GM21390 (cell line): ENCODE results near the gene ARHGAP5.

Experiments
- ATAC-seq: cut with Tn5 transposase; IDR thresholded peaks from one replicate; pipeline ENCODE4 v1.9.1; 2021; ENCODE audit not compliant: unreplicated experiment

ARHGAP5 gene

GRCh38 chr14:32169191-32169590, 92.1 kb downstream of the ARHGAP5 start:
- no peak for ATAC-seq

GRCh38 chr14:32171469-32171868, 94.4 kb downstream of the ARHGAP5 start:
- no peak for ATAC-seq

- no peak for ATAC-seq
These were observed 106.3 kb downstream of the ARHGAP5 start for GRCh38 chr14:32183151-32184058.

DNA sequence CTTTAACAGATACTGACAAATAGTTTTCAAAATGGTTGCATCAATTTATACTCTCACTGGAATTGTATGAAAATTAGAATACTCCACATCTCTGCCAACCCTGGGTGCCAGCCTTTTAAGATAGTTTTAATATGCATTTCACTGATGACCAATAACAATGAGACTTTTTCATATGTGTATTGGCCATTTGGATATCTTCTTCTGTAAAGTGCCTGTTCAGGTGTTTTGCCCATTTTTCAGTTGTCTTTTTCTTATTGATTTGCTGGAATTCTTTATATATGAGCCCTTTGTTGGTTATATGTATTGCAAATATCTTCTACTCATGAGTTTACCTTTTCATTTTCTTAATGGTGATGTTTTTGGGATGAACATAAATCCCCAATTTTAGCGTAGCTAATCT, 108.0 kb downstream of the ARHGAP5 start:
- ATAC-seq, result no peak

DNA sequence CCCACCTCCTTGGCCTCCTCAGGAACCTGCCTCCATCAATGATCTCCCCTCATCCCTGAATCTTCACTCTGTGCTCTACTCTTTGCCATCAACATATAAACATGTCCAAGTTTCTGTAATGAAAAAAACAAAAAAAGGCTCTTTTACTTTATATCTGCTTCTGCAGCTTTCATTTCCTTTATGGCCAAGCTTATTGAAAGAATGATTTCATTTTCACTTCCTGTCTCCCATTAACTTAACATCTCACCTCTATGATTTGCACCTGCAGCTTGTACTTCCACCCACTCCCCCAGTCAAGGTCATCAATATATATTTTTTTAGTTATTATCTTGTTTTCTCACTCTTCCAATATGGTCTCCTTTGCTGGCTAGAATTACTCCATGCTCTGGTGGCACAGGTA, 109.1 kb downstream of the ARHGAP5 start:
- peak; percentile 66 for ATAC-seq

DNA sequence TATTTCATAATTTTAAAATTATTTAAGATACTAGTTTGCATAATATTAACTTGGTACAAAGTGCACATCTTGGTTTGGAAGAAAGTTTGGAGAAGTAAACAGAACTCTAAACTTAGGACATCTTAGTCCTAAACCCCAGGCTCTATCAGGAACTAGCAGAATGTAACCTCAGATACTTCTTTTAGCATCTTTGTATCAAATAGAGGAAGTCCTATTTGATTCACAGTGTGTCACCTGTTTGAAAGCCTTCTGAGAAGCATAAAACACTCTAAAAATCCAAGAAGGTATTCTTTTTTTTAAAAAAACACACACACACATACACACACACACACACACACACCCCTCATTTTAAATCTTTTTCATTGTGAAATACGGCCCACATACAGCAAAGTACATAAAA, 112.7 kb downstream of the ARHGAP5 start:
- ATAC-seq, result no peak

DNA sequence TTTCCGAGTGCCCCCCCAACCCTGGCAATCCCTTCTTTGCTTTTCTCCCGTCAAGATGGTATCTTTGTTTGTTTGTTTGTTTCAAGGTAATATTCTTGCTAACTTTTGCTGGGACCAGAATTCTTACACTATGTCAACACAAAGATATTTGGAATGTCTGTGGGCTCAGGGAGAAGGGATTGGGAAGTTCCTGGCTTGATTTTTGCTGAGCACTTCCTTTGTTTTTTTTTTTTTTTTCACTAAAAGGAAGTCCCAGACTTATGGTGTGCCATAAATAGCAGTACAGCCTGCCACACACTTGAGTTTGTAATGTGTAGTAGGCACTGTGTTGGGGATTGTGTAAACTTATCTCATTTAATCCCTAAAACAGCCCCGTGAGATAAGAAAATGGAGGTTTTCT, 113.6 kb downstream of the ARHGAP5 start:
- ATAC-seq, result no peak

GRCh38 chr14:32192712-32193373, 115.7 kb downstream of the ARHGAP5 start:
- no peak for ATAC-seq

- no peak for ATAC-seq
These were observed 116.4 kb downstream of the ARHGAP5 start for GRCh38 chr14:32193532-32193931.

DNA sequence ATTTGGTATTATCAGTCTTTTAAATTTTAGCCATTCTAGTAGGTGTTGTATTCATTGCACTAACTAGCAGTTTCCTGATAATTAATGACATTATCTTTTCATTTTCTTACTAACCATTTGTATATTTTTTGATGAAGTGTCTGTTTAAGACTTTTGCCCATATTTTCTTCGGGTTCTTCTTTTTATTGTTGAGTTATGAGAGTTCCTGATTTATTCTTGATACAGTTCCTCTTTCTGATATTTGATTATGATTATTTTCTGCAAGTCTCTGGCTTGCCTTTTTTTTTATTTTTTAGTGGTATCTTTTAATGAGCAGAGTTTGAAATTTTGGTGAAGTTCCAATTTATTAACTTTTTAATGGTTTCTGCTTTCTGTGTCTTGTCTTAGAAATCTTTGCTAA, 118.5 kb downstream of the ARHGAP5 start:
- ATAC-seq, result no peak

GRCh38 chr14:32197919-32198318, 120.8 kb downstream of the ARHGAP5 start:
- ATAC-seq, result no peak

GRCh38 chr14:32200368-32201192, 123.5 kb downstream of the ARHGAP5 start:
- ATAC-seq, result peak; percentile 27

- ATAC-seq, result peak; percentile 48
These were observed 124.2 kb downstream of the ARHGAP5 start for GRCh38 chr14:32201193-32201815.

DNA sequence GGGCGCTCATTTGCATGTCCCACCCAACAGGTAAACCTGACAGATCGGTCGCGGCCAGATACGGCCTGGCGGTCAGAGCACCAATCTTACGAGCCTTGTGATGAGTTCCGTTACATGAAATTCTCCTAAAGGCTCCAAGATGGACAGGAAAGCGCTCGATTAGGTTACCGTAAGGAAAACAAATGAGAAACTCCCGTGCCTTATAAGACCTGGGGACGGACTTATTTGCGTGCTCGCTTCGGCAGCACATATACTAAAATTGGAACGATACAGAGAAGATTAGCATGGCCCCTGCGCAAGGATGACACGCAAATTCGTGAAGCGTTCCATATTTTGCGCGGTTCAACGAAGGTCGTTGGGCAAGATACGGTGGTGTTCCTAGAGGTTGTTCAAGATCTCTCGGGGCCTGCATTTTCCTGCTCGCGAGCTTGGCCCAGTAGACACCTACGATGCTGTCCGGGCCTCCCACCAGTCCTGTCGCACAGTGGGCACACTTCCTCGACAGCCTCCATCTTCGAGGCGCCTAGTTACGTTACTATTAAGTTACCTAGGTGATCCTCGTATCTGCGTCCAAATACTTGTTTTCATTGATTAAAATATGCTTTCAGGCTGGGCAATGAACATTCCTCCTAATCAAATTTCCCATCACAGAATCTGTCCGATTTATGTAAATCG, 124.8 kb downstream of the ARHGAP5 start, which contains the start of gene RNU6-7:
Gene RNU6-7, plus strand, starts transcription at position 230 of the 675 bp plus-strand sequence.
- ATAC-seq, result no peak

- ATAC-seq, result no peak
These were observed 125.4 kb downstream of the ARHGAP5 start for GRCh38 chr14:32202491-32202997.

DNA sequence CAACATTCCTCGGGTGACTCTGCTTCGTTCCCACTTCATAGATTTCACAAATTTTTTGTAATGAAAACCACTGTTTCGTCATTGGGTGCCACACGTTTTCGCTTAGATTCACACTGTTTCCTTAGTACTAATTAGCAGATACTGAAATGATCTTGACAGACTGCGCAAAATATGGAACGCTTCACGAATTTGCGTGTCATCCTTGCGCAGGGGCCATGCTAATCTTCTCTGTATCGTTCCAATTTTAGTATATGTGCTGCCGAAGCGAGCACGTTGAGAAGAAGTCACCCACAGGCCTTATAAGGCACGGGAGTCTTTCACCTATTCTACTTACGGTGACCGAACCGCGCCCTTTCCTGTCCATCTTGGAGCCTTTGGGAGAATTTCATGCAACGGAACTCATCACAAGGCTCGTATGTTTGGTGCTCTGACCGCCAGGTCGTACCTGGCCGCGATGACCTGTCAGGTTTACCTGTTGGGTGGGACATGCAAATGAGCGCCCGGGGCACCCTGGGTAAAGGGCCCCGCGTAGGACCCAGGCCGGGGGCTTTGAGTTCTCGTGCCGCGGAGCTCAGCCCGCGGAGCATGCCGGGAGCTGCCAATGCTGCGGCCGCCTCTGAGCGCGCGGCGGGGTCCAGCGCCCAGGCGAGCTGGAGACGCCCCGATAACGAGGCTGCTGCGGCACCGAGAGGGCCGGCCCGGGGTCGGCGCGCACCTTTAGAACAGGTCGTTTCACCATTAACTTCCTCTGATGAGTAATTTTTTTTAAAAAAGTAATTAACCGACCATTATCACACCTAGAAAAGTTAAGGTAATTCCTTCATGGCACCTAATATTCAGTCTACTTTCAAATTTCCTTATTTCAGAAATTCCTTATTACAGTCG, 126.1 kb downstream of the ARHGAP5 start, which contains the start of gene RNU6-8:
Gene RNU6-8, minus strand, starts transcription at position 272 of the 885 bp plus-strand sequence.
- ATAC-seq, result peak; percentile 64

- ATAC-seq, result no peak
These were observed 126.8 kb downstream of the ARHGAP5 start for GRCh38 chr14:32203928-32204357.

GRCh38 chr14:32205554-32205953, 128.4 kb downstream of the ARHGAP5 start:
- ATAC-seq, result no peak

GRCh38 chr14:32205984-32206383, 128.9 kb downstream of the ARHGAP5 start:
- no peak for ATAC-seq
